Measurements from ENCODE around the gene CHRNB4. TPM values are rescaled to one million over a fixed set of nuclear protein-coding genes. Genes with fewer than 3 reads are reported as not detected.

The CHRNB4 gene
- total RNA-seq, 1 donor = not detected

DNA sequence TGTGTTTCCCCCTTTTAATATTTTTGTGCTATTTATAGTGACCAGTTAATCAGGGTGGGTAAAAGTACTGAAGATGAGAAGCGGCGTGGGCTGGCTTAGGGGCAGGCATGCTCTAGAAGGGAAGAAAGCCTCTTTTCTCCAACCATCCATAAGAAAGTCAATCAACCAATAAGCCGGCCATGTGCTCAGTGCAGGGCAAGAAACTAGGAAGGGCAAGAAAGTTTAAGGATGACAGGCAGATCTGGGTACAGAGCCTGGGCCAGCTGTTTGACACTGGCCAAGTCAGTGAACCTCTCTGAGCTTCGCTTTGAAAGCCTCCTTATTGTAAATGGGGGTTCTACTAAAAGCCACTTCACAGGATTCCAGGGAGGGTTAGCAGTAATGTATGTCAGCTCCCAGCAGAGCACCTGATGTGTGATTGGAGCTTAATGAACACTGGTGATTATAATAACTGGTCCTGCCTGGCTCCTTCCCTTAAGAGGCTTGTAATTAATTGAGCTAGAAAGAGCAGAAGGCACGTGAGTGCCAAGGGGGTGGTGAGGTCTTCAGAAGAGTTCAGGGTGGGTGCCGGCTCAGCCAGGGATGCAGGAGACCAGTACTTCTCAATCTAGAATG is 14.5 kb downstream of the CHRNB4 start:
- no peak for DNase-seq (ENCODE audit: low read depth)
- TF ChIP-seq, protein P1, sequence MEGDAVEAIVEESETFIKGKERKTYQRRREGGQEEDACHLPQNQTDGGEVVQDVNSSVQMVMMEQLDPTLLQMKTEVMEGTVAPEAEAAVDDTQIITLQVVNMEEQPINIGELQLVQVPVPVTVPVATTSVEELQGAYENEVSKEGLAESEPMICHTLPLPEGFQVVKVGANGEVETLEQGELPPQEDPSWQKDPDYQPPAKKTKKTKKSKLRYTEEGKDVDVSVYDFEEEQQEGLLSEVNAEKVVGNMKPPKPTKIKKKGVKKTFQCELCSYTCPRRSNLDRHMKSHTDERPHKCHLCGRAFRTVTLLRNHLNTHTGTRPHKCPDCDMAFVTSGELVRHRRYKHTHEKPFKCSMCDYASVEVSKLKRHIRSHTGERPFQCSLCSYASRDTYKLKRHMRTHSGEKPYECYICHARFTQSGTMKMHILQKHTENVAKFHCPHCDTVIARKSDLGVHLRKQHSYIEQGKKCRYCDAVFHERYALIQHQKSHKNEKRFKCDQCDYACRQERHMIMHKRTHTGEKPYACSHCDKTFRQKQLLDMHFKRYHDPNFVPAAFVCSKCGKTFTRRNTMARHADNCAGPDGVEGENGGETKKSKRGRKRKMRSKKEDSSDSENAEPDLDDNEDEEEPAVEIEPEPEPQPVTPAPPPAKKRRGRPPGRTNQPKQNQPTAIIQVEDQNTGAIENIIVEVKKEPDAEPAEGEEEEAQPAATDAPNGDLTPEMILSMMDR (IDR thresholded peaks at IDR 0.05; ENCODE audit: insufficient read depth, low read depth, low read length) = no peak
- no peak overlapping the region for H3K4me3 ChIP-seq (ENCODE audit: low read depth, low read length)

GRCh38 chr15:78625606-78626280 is 15.3 kb downstream of the CHRNB4 start:
- DNase-seq (ENCODE audit: low read depth) = no peak
- H3K4me3 ChIP-seq (ENCODE audit: low read depth, low read length) = no peak overlapping the region
- TF ChIP-seq, protein P1 (IDR thresholded peaks at IDR 0.05; ENCODE audit: insufficient read depth, low read depth, low read length) = no peak

GRCh38 chr15:78624651-78625590 is 16.1 kb downstream of the CHRNB4 start:
- TF ChIP-seq, protein P1 (IDR thresholded peaks at IDR 0.05; ENCODE audit: insufficient read depth, low read depth, low read length) = no peak
- no peak overlapping the region for H3K4me3 ChIP-seq (ENCODE audit: low read depth, low read length)
- DNase-seq (ENCODE audit: low read depth) = no peak

DNA sequence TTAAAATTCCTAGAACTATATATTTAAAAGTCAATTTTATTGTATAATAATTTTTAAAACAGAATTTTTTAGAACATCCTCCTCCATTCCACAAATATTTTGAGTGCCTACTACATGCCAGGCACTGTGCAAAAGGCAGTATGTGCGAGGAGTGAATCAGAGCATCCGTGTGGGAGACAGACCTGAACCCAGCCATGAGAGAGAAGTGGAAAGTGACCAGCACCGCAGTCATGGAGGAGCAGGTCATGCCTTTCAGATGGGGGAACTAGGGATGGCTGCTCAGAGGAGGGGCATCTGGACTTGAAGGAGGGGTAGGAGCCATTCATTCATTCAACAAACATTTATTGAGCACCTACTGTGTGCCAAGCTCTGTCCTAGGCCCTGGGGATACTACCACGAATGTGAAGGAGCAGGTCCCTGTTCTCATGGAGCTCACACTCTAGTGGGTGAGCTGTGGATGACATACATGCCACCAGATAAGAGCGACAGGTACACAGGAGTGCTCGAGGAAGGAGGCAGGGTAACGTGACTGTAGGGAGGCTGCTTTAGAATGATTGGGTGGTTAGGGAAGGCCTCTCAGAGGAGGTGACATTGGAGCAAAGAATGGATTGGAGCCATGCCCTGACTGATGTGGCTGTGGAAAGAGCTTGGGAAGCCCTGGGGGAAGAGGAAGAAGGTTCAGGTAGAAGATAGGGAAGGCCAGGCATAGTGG is 17.1 kb downstream of the CHRNB4 start:
- DNase-seq (ENCODE audit: low read depth) = no peak
- H3K4me3 ChIP-seq (ENCODE audit: low read depth, low read length) = no peak overlapping the region
- TF ChIP-seq, protein P1 (IDR thresholded peaks at IDR 0.05; ENCODE audit: insufficient read depth, low read depth, low read length) = no peak

DNA sequence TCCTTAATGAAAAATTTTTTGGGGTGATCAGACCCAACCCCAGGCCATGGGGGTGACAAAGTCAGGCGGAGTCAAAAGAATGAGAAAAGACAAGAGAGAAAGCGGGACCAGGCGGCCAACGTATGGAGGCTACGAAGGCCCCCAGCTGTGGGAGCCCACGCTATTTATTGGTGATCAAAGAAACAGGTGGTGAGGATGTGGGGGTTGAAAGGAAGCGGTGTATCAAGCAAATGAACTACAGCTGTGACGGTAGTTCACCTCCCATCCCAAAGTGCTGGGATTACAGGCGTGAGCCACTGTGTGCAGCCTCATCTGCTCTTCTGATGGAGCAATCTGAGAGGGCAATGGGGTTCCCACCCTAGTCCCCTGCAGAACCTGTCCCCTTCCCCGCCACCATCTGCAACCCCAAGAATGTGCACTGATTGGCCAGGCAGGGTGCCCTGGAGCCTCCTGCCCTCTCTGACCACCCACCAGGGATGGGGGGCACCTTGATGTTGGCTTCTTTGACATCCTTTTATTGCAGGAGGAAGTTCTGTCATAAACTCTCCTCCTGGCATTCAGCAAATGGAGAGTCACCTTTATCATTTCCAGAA is 19.1 kb downstream of the CHRNB4 start:
- no peak overlapping the region for H3K4me3 ChIP-seq (ENCODE audit: low read depth, low read length)
- no peak for DNase-seq (ENCODE audit: low read depth)
- TF ChIP-seq, protein P1 (IDR thresholded peaks at IDR 0.05; ENCODE audit: insufficient read depth, low read depth, low read length) = no peak
